Smooth muscle cell (in vitro differentiated cells): ENCODE results near the gene PARD6G. TPM values are rescaled to one million over a fixed set of nuclear protein-coding genes. Genes with fewer than 3 reads are reported as not detected.

ENCODE experiments used
- DNase-seq: peaks from one replicate; lab custom pipeline; 2025; ENCODE audit not compliant: unreplicated experiment; lab: John Stamatoyannopoulos, UW
- H2AFZ ChIP-seq: fragments of 200-600 bp; sonication (generic); 2 replicates; pipeline ENCODE4 v1.6.0; 2016; ENCODE audit warnings: antibody characterized with exemption, low read depth, mild to moderate bottlenecking
- H3F3A ChIP-seq: fragments of 200-600 bp; sonication (generic); 2 replicates; pipeline ENCODE4 v1.6.0; 2017; ENCODE audit warnings: antibody characterized with exemption, low read depth
- H3K27ac ChIP-seq: fragments of 200-600 bp; sonication (generic); 2 replicates; pipeline ENCODE4 v1.5.1; 2016; ENCODE audit warnings: low read depth, mild to moderate bottlenecking
- H3K27me3 ChIP-seq: fragments of 200-600 bp; sonication (generic); 2 replicates; pipeline ENCODE4 v1.6.1; 2016; ENCODE audit warnings: low read depth, mild to moderate bottlenecking
- H3K36me3 ChIP-seq: fragments of 200-600 bp; sonication (generic); 2 replicates; pipeline ENCODE4 v1.5.1; 2016; ENCODE audit warnings: low read depth
- H3K4me1 ChIP-seq: fragments of 200-600 bp; sonication (generic); 2 replicates; pipeline ENCODE4 v1.5.1; 2016; ENCODE audit warnings: low read depth
- H3K4me2 ChIP-seq: fragments of 200-600 bp; sonication (generic); 2 replicates; pipeline ENCODE4 v1.6.0; 2016; ENCODE audit warnings: mild to moderate bottlenecking
- H3K4me3 ChIP-seq: fragments of 200-600 bp; sonication (generic); 2 replicates; pipeline ENCODE4 v1.5.1; 2016; ENCODE audit warnings: mild to moderate bottlenecking
- H3K79me2 ChIP-seq: fragments of 200-600 bp; sonication (generic); 2 replicates; pipeline ENCODE4 v1.6.0; 2016; ENCODE audit warnings: low read depth, mild to moderate bottlenecking
- H3K9ac ChIP-seq: fragments of 200-600 bp; sonication (generic); 2 replicates; pipeline ENCODE4 v1.6.0; 2016; ENCODE audit warnings: low read depth
- H3K9me3 ChIP-seq: fragments of 200-600 bp; sonication (generic); replicated peaks from 2 replicates; pipeline ENCODE4 v1.5.1; 2016; ENCODE audit warnings: low read depth
- H4K20me1 ChIP-seq: fragments of 200-600 bp; sonication (generic); 2 replicates; pipeline ENCODE4 v1.6.0; 2016; ENCODE audit warnings: low read depth
- whole genome bisulfite sequencing: methylation state at CpG from one replicate; pipeline ENCODE4 v1.1.7; 2016; ENCODE audit warnings: low lambda C conversion rate; 5-methylcytosine and 5-hydroxymethylcytosine counted together
- polyA plus RNA-seq: library from polyadenylated mRNA; unstranded; fragments of >200 nt; fragmentation: Nextera tagmentation; extraction: Ambion mirVana; gene quantifications from 2 replicates; pipeline ENCODE4 v1.2.1, GENCODE V29; 2016
- total RNA-seq: library from RNA; depleted of rRNA; stranded (reverse); fragments of >200 nt; gene quantifications from 2 replicates; pipeline ENCODE4 v1.2.3, GENCODE V29; 2014
- TF ChIP-seq, protein P1 (sequence below): fragments of 200-600 bp; sonication (generic); IDR thresholded peaks from 2 replicates; pipeline ENCODE4 v1.5.1; 2017; ENCODE audit warnings: borderline replicate concordance, mild to moderate bottlenecking, antibody characterized with exemption; ENCODE audit not compliant: insufficient read depth, poor library complexity, severe bottlenecking

The PARD6G gene
- total and polyA plus RNA-seq, 2 experiments from 2014 or later, result 19.8 to 19.9 TPM

DNA sequence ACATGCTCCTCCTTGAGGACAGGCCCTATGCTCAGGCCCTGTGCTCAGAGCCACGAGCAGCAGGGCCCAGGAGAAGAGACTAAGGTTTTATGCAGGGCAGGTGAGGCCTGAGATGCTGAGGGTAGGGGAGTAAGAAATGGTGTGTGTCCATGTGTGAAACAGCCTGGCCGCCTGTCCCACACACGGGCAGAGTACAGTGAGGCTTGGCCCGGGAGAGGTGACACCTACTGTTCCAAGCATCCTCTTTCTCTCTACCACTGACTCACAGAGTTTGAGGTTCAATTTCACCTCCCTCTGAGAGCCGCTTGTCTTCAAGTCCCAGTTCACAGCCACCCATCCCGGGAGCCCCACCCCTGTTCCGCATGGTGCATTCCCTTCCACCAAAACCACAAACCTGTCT, 84.1 kb downstream of the PARD6G start:
- DNase-seq, result no peak

DNA sequence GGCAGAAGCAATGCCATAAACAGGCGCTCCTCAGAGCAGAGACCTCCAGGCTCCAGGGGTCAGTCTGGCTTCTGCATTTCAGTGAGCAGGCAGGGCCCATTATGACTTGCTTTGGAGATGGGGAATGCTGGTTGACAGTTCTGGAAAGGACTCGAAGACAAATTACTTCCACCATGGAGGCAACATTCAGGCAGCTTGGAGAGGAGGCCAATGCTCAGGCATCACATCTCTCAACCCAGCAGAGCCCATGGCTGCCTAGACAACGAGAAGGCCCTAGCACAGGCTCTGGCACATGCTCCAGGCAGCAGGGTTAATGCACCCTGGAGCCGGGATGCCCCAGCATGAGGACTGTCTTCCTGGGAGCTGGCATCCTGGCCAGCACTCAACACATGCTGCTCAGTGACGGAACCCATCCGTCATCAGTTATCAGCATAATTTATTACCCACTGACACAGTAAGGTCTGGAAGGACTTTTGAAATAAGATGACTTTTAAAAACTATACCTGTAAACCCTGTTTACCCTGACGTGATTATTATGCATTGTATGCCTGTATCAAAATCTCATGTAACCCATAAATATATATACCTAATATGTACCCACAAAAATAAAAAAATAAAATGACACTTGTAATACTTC, 85.4 kb downstream of the PARD6G start:
- H3F3A ChIP-seq, result no peaks in the 10 kb centered on the region
- no peak overlapping the region for H3K9ac ChIP-seq
- 91% methylated on average over 7 of the region's 7 CpGs for WGBS
- H4K20me1 ChIP-seq, result peaks cover 21% of the 10 kb centered on the region
- H3K27me3 ChIP-seq, result no peaks in the 10 kb centered on the region
- no peak overlapping the region for H3K27ac ChIP-seq
- no peak overlapping the region for H3K4me3 ChIP-seq
- TF ChIP-seq, protein P1, sequence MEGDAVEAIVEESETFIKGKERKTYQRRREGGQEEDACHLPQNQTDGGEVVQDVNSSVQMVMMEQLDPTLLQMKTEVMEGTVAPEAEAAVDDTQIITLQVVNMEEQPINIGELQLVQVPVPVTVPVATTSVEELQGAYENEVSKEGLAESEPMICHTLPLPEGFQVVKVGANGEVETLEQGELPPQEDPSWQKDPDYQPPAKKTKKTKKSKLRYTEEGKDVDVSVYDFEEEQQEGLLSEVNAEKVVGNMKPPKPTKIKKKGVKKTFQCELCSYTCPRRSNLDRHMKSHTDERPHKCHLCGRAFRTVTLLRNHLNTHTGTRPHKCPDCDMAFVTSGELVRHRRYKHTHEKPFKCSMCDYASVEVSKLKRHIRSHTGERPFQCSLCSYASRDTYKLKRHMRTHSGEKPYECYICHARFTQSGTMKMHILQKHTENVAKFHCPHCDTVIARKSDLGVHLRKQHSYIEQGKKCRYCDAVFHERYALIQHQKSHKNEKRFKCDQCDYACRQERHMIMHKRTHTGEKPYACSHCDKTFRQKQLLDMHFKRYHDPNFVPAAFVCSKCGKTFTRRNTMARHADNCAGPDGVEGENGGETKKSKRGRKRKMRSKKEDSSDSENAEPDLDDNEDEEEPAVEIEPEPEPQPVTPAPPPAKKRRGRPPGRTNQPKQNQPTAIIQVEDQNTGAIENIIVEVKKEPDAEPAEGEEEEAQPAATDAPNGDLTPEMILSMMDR, result no peak
- no peaks in the 10 kb centered on the region for H3K9me3 ChIP-seq
- no peak overlapping the region for H3K4me2 ChIP-seq
- H3K4me1 ChIP-seq, result no peaks in the 10 kb centered on the region
- DNase-seq, result no peak
- H3K36me3 ChIP-seq, result no peaks in the 10 kb centered on the region
- H3K79me2 ChIP-seq, result no peaks in the 10 kb centered on the region
- no peak overlapping the region for H2AFZ ChIP-seq

More for the DNA sequence above, 84.1 kb downstream of the PARD6G start:
- Histone ChIP-seq H3K79me2 (no peaks in the 10 kb centered on the region), H3K27ac (no peak overlapping the region), H3K4me3 (no peak overlapping the region), H3F3A (no peaks in the 10 kb centered on the region), H3K4me1 (no peaks in the 10 kb centered on the region), H3K9me3 (no peaks in the 10 kb centered on the region), H2AFZ (no peak overlapping the region), H3K27me3 (no peaks in the 10 kb centered on the region), H3K9ac (no peak overlapping the region), H4K20me1 (peaks cover 16% of the 10 kb centered on the region), H3K36me3 (no peaks in the 10 kb centered on the region), H3K4me2 (no peak overlapping the region)
- TF ChIP-seq, protein P1, result no peak
- WGBS, result 99% methylated on average over 7 of the region's 7 CpGs

DNA sequence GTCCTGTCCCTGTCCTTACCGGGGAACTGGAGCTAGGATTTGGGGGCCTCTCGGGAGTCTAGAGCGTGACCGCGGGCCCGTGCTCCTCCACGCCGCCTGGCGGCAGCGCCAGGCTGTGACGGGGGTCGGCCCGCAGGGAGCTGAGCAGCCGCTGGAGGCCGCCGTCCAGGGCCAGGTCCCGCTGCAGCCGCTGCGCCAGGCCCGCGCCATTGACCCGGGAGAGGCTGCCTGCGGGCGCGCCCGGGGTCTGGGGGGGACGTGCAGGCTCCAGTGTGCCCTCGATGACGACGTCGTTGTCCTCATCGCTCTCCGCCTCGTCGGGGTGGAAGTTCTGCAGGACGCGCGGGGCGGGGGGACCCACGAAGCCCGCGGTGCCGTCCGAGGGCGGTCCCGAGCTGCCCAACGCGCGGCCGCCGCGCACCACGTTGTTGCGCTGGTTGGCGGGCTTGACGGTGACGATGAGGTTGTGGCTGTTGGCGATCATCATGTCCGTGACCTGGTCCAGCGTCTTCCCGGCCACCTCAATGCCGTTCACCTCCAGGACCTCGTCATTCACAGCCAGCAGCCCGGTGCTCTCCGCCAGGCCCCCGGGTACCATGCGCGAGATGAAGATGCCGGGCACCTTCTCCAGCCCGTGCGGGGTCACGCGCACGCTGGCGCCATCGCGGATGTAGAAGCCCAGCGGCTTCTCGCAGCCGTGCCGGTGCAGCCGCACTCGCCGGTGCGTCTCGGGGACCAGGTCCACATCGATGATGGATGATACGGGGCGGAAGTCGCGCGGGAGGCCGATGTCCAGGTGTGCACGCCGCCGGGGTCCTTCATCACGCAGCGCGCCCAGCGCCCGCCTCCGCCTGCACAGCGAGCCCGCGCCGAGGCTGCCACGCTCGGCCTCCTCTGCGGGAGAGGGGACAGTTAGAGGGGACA, 87.3 kb downstream of the PARD6G start:
- H2AFZ ChIP-seq, result no peak overlapping the region
- no peaks in the 10 kb centered on the region for H3K9me3 ChIP-seq
- H3K79me2 ChIP-seq, result no peaks in the 10 kb centered on the region
- H3K4me3 ChIP-seq, result no peak overlapping the region
- WGBS, result 99% methylated on average over 87 of the region's 109 CpGs
- DNase-seq, result no peak
- H4K20me1 ChIP-seq, result peaks cover 25% of the 10 kb centered on the region
- H3K36me3 ChIP-seq, result no peaks in the 10 kb centered on the region
- no peak overlapping the region for H3K9ac ChIP-seq
- H3K4me2 ChIP-seq, result no peak overlapping the region
- H3K27ac ChIP-seq, result no peak overlapping the region
- no peaks in the 10 kb centered on the region for H3F3A ChIP-seq
- no peaks in the 10 kb centered on the region for H3K4me1 ChIP-seq
- TF ChIP-seq, protein P1, result no peak
- no peaks in the 10 kb centered on the region for H3K27me3 ChIP-seq
